Fibroblast of skin of back (primary cell): Measurements from ENCODE around the gene UBE2L5.
"Not testable (repeated sequence)": the region's sequence is repeated elsewhere in the genome, so short reads cannot be mapped to it uniquely, and the experiment has no call there.

Experiments
- DNase-seq: peaks from one replicate; pipeline ENCODE4 v3.0.0-alpha.2; 2013

UBE2L5 gene

GRCh38 chr13:30440910-30441703, 18.8 kb downstream of the UBE2L5 start:
- DNase-seq, result no peak

- DNase-seq, result no peak
Observed at GRCh38 chr13:30442926-30443325, 20.6 kb downstream of the UBE2L5 start.

GRCh38 chr13:30443491-30443890, 21.2 kb downstream of the UBE2L5 start:
- not testable (repeated sequence) for DNase-seq

GRCh38 chr13:30443957-30444404, 21.7 kb downstream of the UBE2L5 start:
- DNase-seq, result no peak

- DNase-seq, result no peak
Observed at GRCh38 chr13:30446126-30446500, 23.8 kb downstream of the UBE2L5 start.

- no peak for DNase-seq
Observed at GRCh38 chr13:30448441-30448840, 26.1 kb downstream of the UBE2L5 start.

- DNase-seq, result no peak
Observed at GRCh38 chr13:30450066-30450465, 27.8 kb downstream of the UBE2L5 start.

- not testable (repeated sequence) for DNase-seq
Observed at GRCh38 chr13:30451476-30451875, 29.2 kb downstream of the UBE2L5 start.

- DNase-seq, result peak; percentile 7
Observed at GRCh38 chr13:30453727-30454126, 31.4 kb downstream of the UBE2L5 start.

- no peak for DNase-seq
Observed at GRCh38 chr13:30454991-30455390, 32.7 kb downstream of the UBE2L5 start.

- no peak for DNase-seq
Observed at GRCh38 chr13:30456290-30456689, 34.0 kb downstream of the UBE2L5 start.

GRCh38 chr13:30457306-30457891, 35.1 kb downstream of the UBE2L5 start:
- DNase-seq, result no peak

GRCh38 chr13:30461279-30462066, 39.2 kb downstream of the UBE2L5 start:
- DNase-seq, result peak; percentile 40

- peak; percentile 72 for DNase-seq
Observed at GRCh38 chr13:30463787-30464495, 41.6 kb downstream of the UBE2L5 start.

GRCh38 chr13:30464496-30465342, 42.4 kb downstream of the UBE2L5 start:
- DNase-seq, result peak; percentile 83

GRCh38 chr13:30465343-30465592, 43.0 kb downstream of the UBE2L5 start:
- DNase-seq, result no peak

GRCh38 chr13:30465593-30466357, 43.5 kb downstream of the UBE2L5 start, which contains the start of gene HMGB1:
TSS of gene HMGB1 (minus strand) at chr13:30465936. CDS start at chr13:30463680, 2,256 bp downstream.
- DNase-seq, result peak; percentile 100

- DNase-seq, result peak; percentile 61
Observed at GRCh38 chr13:30466358-30466714, 44.0 kb downstream of the UBE2L5 start.

GRCh38 chr13:30466841-30467252, 44.6 kb downstream of the UBE2L5 start:
- DNase-seq, result peak; percentile 15

- no peak for DNase-seq
Observed at GRCh38 chr13:30473675-30474074, 51.4 kb downstream of the UBE2L5 start.
